Lower leg skin (tissue), 4 donors: ENCODE results near the gene UBXN11. TPM values are rescaled to one million over a fixed set of nuclear protein-coding genes. Genes with fewer than 3 reads are reported as not detected.

ENCODE experiments used
- DNase-seq, 2 donors: peaks; one replicate each; pipeline ENCODE4 v3.0.0-alpha.2; 2019; ENCODE audit warnings: low spot score in 2 of 2
- H3K4me3 ChIP-seq: fragments of 200-600 bp; sonication (generic); 2 replicates; pipeline ENCODE4 v1.5.1; 2017; ENCODE audit warnings: mild to moderate bottlenecking, low read depth; ENCODE audit not compliant: poor library complexity, severe bottlenecking
- POLR2A ChIP-seq, 2 donors: fragments of 450-650 bp; IDR thresholded peaks; one replicate each; pipeline ENCODE4 v1.6.1; 2016 to 2017; ENCODE audit warnings: antibody characterized with exemption in 2 of 2, mild to moderate bottlenecking in 1 of 2, moderate library complexity in 1 of 2
- WGBS, 2 donors: methylation state at CpG; one replicate each; pipeline ENCODE4 v1.1.5; 2018; 5-methylcytosine and 5-hydroxymethylcytosine counted together
- intact Hi-C: fragments of 100-400 bp; cut with DNase I; formaldehyde crosslinking; loops from one replicate; pipeline ENCODE4 v1.15.0; 2023; ENCODE audit warnings: low total_unique reads
- total RNA-seq, 4 donors: library from RNA; depleted of rRNA; stranded (reverse); fragments of >200 nt; gene quantifications; one replicate each; pipeline ENCODE4 v1.1.0, GENCODE V29; 2016
- TF ChIP-seq, protein P1 (sequence below), 3 donors: fragments of 450-650 bp; IDR thresholded peaks; one replicate each; pipeline ENCODE4 v1.5.1; 2016; ENCODE audit warnings: antibody characterized with exemption in 3 of 3, mild to moderate bottlenecking in 3 of 3, moderate library complexity in 2 of 3

UBXN11 gene
- total RNA-seq, 4 donors from 2014 or later: 5.1 to 9.6 (median 5.8) TPM

DNA sequence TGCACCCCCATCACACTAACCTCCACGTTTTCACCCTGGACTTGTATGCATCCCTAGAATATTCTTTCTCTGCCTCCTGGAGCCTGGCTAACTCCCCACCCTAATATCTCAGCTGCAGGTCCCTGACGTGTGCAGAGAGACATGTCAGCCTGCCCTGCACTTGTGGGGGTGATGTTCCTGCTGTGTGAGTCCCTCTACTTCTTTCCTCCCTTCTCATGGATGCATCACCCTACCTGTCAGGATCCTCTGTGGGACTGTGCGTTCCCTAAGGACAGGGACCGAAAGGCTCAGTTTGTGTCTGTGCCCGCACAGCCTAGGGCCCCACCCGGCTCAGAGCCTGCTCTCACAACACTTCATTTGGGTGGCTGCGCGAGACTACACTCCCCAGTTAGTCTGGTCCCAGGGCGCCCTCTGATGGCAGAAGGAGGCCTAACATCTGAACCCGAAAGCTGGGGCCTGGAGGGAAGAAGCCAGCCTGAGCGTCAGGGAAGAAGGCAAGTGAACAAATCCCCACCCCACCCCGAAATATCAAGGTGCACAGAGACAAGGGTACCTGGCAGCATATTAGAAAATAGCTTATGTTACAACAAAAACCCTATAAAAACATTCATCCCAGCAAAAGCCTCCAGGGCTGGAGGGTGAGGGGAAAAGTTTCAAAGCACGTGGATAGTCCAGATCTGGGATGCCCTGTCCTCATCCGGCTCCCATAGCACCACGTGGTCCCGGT is 15.0 kb upstream of the UBXN11 start:
- TF ChIP-seq POLR2A (IDR thresholded peaks at IDR 0.05): no peak
- TF ChIP-seq, protein P1, sequence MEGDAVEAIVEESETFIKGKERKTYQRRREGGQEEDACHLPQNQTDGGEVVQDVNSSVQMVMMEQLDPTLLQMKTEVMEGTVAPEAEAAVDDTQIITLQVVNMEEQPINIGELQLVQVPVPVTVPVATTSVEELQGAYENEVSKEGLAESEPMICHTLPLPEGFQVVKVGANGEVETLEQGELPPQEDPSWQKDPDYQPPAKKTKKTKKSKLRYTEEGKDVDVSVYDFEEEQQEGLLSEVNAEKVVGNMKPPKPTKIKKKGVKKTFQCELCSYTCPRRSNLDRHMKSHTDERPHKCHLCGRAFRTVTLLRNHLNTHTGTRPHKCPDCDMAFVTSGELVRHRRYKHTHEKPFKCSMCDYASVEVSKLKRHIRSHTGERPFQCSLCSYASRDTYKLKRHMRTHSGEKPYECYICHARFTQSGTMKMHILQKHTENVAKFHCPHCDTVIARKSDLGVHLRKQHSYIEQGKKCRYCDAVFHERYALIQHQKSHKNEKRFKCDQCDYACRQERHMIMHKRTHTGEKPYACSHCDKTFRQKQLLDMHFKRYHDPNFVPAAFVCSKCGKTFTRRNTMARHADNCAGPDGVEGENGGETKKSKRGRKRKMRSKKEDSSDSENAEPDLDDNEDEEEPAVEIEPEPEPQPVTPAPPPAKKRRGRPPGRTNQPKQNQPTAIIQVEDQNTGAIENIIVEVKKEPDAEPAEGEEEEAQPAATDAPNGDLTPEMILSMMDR (IDR thresholded peaks at IDR 0.05): peak in 2 of 3 donors; percentile 52 to 80
- intact Hi-C loops: loop anchor here (2.0 to 10.0 kb wide), 4 partner anchors 34 to 147 kb away; partner anchors contain the start of genes CNKSR1, LIN28A and ZNF593OS
- 10 to 11% methylated on average over 16 of the region's 16 CpGs for WGBS, 2 donors
- H3K4me3 ChIP-seq: no peak overlapping the region
- peak; percentile 93 to 99 for DNase-seq

DNA sequence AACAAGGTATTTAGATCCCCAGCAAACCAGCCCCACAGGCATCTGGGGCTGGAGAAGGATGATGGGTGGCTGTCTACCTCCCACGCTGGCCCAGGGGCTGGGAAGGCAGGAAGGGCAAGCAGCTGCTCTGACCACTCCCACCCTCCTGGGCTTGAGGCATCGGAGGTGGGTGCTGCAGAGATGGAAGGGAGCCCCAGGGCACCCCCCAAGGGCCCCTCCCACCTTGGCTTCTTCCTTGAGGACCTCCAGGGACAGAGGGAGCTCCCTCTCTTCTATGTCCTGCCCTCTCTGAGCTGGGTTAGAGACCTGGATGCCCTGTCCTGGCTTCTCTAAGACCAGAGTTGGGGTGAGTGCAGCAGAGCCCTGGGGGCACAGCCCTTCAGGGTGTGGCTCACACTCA is 14.5 kb upstream of the UBXN11 start:
- no peak for DNase-seq
- 33 to 100% methylated on average over 1 to 2 of the region's 2 CpGs for WGBS, 2 donors
- no peak for TF ChIP-seq POLR2A (IDR thresholded peaks at IDR 0.05)
- TF ChIP-seq, protein P1 (IDR thresholded peaks at IDR 0.05): no peak
- intact Hi-C loops: loop anchor here (5.0 to 10.0 kb wide), 3 partner anchors 34 to 146 kb away; partner anchors contain the start of genes CNKSR1, LIN28A and ZNF593OS
- no peak overlapping the region for H3K4me3 ChIP-seq

DNA sequence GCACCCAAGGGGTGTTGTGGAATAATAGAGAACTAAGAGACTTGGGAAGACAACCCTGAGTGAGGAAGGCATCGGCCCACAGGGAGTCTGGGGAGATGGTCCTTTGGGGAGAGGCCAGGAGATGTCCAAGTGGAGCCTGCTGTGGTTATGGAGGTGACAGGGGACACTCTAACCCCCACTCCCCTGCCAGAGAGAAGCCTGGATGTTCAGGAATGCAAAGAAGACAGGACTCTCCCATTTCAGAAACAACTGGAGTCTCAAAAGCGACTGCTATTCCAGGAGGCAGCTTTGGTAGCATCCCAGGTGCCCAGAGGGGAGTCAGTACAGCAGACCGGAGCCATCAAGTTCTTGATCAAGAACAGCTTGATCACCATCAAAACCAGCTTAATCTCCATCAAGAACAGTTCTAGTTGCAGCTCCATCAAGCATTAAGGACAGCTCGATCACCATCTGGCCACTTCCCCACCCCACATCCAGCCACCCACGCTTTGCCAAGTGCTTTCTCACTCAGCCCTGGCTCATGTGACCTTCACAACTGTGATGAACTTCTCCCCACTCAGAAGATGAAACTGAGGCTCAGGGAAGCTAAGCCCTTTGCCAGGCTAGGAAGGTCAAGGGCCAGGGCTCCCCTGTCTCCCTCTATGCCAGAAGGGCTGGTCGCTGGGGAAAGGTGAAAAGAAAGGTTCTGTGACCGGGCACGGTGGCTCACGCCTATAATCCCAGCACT is 12.1 kb upstream of the UBXN11 start:
- DNase-seq: peak in 1 of 2 donors; percentile 47
- no peak for TF ChIP-seq POLR2A (IDR thresholded peaks at IDR 0.05)
- TF ChIP-seq, protein P1 (IDR thresholded peaks at IDR 0.05): no peak

DNA sequence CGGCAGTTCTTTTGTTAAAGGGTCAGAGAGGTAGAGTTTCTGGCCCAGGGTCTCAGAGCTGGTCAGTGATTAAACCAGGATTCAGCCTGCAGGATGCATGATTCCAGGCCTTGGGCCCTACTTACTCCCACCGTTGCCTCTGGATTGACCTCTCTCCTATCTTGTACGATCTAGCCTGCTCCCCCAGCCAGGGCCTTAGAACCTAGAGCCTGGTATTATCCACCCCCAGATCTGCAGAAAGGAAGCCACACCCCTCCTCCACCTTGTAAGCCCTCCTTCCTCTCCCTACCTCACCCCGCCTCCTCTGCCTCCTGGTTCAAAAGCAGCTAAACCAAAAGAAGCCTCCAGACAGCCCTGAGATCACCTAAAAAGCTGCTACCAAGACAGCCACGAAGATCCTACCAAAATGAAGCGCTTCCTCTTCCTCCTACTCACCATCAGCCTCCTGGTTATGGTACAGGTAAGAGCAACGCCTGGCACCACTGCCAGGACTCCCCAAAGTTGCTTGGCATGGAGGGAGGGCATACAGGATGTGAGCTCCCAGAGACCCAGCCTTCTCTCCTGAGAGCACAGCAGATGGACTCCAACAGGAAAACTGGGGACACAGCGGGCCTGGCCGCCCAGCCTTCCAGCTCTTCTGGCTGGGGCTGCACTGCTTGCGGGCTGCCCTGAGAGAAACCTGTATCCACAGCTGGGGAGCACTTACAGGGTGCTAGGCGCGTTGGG is 11.3 kb upstream of the UBXN11 start, which contains the start of gene CD52:
Gene CD52, plus strand, starts transcription at position 347 of the 726 bp plus-strand sequence. Its CDS starts 60 bp downstream, at position 407.
- 75 to 84% methylated on average over 12 of the region's 12 CpGs for WGBS, 2 donors
- intact Hi-C loops: no loop called here
- DNase-seq: no peak
- H3K4me3 ChIP-seq: no peak within 1 kb of the TSS
- TF ChIP-seq, protein P1 (IDR thresholded peaks at IDR 0.05): no peak
- TF ChIP-seq POLR2A (IDR thresholded peaks at IDR 0.05): no peak

More for the DNA sequence above, 12.1 kb upstream of the UBXN11 start:
- 71 to 76% methylated on average over 9 of the region's 9 CpGs for WGBS, 2 donors
- intact Hi-C loops: no loop called here
- H3K4me3 ChIP-seq: no peak overlapping the region

DNA sequence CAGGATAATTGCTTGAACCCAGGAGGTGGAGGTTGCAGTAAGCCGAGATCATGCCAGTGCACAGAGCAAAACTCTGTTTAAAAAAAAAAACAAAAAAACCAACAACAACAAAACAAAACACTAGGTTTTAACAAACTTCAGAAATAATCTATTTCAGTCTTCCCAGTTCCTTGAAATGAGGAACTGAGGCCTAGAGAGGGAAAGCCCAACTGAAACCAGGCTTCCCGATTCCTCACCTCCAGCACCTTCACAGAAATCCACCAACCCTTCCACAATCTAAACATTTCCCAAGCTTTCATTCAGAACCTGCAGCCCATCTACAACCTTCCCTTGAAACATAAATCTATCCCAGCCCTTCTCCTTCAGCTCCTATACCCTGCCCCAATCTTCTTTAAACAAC is 10.7 kb upstream of the UBXN11 start:
- H3K4me3 ChIP-seq: no peak overlapping the region
- intact Hi-C loops: no loop called here
- no peak for DNase-seq
- 85 to 88% methylated on average over 2 of the region's 2 CpGs for WGBS, 2 donors
- TF ChIP-seq, protein P1 (IDR thresholded peaks at IDR 0.05): no peak
- TF ChIP-seq POLR2A (IDR thresholded peaks at IDR 0.05): no peak
